Skeletal muscle tissue (tissue), 4 donors: Measurements from ENCODE around the gene KLHL3. TPM values are rescaled to one million over a fixed set of nuclear protein-coding genes. Genes with fewer than 3 reads are reported as not detected.

Source experiments
- H3K27ac ChIP-seq: one replicate; pipeline ENCODE4 v1.7.0; 2013; ENCODE audit warnings: mild to moderate bottlenecking, low read depth, low read length, inconsistent platforms
- H3K27me3 ChIP-seq, 3 donors: one replicate each; pipeline ENCODE4 v1.7.0; 2013; ENCODE audit warnings: low read length in 3 of 3; ENCODE audit not compliant: control insufficient read depth in 3 of 3, insufficient read depth in 3 of 3
- H3K36me3 ChIP-seq, 3 donors: one replicate each; pipeline ENCODE4 v1.7.0; 2013; ENCODE audit warnings: low read length in 3 of 3; ENCODE audit not compliant: control insufficient read depth in 3 of 3, insufficient read depth in 3 of 3
- H3K4me1 ChIP-seq, 3 donors: one replicate each; pipeline ENCODE4 v1.7.0; 2013; ENCODE audit warnings: low read length in 3 of 3, mild to moderate bottlenecking in 3 of 3; ENCODE audit not compliant: control insufficient read depth in 3 of 3, insufficient read depth in 3 of 3
- H3K4me3 ChIP-seq, 3 donors: one replicate each; pipeline ENCODE4 v1.7.0; 2013; ENCODE audit warnings: low read length in 3 of 3
- H3K9ac ChIP-seq, 3 donors: one replicate each; pipeline ENCODE4 v1.7.0; 2013; ENCODE audit warnings: low read length in 3 of 3, mild to moderate bottlenecking in 3 of 3, moderate library complexity in 2 of 3, low read depth in 1 of 3
- H3K9me3 ChIP-seq, 3 donors: one replicate each; pipeline ENCODE4 v1.7.0; 2013; ENCODE audit warnings: low read length in 3 of 3; ENCODE audit not compliant: control insufficient read depth in 3 of 3
- total RNA-seq: library from RNA; depleted of rRNA; stranded (reverse); fragments of >200 nt; gene quantifications from one replicate; pipeline ENCODE4 v1.2.3, GENCODE V29; 2014
- donor health status: Osteomylitis.

KLHL3 gene
- total RNA-seq, 1 donor from 2014 or later: 4.2 TPM

DNA sequence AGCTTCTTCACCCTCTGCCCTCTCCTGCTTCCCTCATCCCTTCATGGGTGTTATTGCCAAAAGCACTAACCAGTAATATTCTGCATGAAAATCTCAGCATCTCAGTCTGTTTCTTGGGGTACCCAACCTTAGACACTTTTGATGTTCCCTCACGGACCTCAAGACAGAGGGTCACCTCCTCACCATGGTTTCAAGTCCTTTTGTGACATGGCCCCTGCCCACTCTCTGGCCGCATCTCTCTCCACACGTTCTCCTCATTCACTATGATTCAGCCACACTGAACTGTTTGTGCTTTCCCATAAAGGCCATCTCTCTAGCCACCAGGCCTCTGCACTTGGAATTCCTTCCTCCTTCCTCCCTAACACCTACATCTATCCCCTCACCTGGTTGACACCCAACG lies 125.3 kb downstream of the KLHL3 start:
- Histone ChIP-seq H3K36me3 (no peaks in the 10 kb centered on the region), H3K4me3 (no peak overlapping the region)

DNA sequence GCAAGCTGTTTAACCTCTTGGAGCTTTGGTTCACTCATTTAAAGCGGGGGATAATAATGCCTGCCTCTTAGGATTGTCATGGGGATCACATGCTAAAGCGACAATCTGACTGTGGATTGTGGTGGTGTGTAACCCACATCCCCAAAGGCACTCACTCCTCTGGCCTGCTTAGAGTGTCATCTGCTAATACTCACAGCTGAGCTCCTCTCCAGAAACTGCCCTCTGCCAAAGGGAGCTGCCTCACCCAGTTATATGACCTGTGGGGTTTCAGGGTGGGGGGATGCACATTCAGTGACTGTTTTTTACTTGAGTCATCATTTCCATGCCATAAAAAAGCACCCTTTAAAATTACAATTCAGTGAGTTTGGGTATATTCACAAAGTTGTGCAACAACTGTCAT lies 126.8 kb downstream of the KLHL3 start:
- no peaks in the 10 kb centered on the region for H3K9me3 ChIP-seq
- peaks cover 0 to 2% (median 0%) of the 10 kb centered on the region in 3 donors for H3K4me1 ChIP-seq
- H3K27me3 ChIP-seq: peaks cover 0 to 2% (median 0%) of the 10 kb centered on the region in 3 donors
- no peaks in the 10 kb centered on the region for H3K36me3 ChIP-seq
- H3K4me3 ChIP-seq: no peak overlapping the region
- no peak overlapping the region for H3K9ac ChIP-seq
- no peak overlapping the region for H3K27ac ChIP-seq

More for the DNA sequence above, 125.3 kb downstream of the KLHL3 start:
- H3K27ac ChIP-seq: no peak overlapping the region
- peaks cover 0 to 2% (median 0%) of the 10 kb centered on the region in 3 donors for H3K4me1 ChIP-seq
- H3K9ac ChIP-seq: no peak overlapping the region
- H3K27me3 ChIP-seq: peaks cover 0 to 2% (median 0%) of the 10 kb centered on the region in 3 donors
- H3K9me3 ChIP-seq: no peaks in the 10 kb centered on the region

- H3K4me1 ChIP-seq: no peaks in the 10 kb centered on the region
- no peaks in the 10 kb centered on the region for H3K36me3 ChIP-seq
- no peak overlapping the region for H3K4me3 ChIP-seq
- no peak overlapping the region for H3K27ac ChIP-seq
- H3K27me3 ChIP-seq: no peaks in the 10 kb centered on the region
- no peaks in the 10 kb centered on the region for H3K9me3 ChIP-seq
- no peak overlapping the region for H3K9ac ChIP-seq
These were observed 128.1 kb downstream of the KLHL3 start for GRCh38 chr5:137607771-137608170.

GRCh38 chr5:137606401-137606800 lies 129.5 kb downstream of the KLHL3 start:
- H3K27ac ChIP-seq: no peak overlapping the region
- H3K9ac ChIP-seq: no peak overlapping the region
- H3K36me3 ChIP-seq: no peaks in the 10 kb centered on the region
- no peak overlapping the region for H3K4me3 ChIP-seq
- no peaks in the 10 kb centered on the region for H3K9me3 ChIP-seq
- H3K4me1 ChIP-seq: no peaks in the 10 kb centered on the region
- H3K27me3 ChIP-seq: no peaks in the 10 kb centered on the region

DNA sequence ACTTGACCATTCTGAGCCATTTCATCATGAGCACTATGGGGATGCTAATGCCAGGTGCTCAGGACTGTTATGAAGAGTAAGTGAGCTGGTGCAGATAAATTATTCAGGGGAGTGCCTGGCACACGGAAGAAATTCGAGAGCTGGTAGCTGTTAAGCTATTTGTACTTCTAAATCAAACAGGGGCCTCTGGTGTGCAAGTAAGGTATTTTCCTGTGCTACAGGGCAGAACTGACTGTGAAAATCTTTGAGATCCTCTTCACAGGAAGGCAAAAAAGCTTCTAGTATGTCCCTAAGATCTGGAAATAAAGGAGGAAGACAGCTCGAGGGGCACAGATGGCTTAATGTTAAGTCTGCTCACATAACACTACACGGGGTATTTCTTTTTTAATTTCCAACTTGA lies 130.5 kb downstream of the KLHL3 start:
- H3K9ac ChIP-seq: no peak overlapping the region
- H3K27me3 ChIP-seq: no peaks in the 10 kb centered on the region
- no peak overlapping the region for H3K4me3 ChIP-seq
- H3K36me3 ChIP-seq: no peaks in the 10 kb centered on the region
- no peaks in the 10 kb centered on the region for H3K9me3 ChIP-seq
- no peaks in the 10 kb centered on the region for H3K4me1 ChIP-seq
- no peak overlapping the region for H3K27ac ChIP-seq

DNA sequence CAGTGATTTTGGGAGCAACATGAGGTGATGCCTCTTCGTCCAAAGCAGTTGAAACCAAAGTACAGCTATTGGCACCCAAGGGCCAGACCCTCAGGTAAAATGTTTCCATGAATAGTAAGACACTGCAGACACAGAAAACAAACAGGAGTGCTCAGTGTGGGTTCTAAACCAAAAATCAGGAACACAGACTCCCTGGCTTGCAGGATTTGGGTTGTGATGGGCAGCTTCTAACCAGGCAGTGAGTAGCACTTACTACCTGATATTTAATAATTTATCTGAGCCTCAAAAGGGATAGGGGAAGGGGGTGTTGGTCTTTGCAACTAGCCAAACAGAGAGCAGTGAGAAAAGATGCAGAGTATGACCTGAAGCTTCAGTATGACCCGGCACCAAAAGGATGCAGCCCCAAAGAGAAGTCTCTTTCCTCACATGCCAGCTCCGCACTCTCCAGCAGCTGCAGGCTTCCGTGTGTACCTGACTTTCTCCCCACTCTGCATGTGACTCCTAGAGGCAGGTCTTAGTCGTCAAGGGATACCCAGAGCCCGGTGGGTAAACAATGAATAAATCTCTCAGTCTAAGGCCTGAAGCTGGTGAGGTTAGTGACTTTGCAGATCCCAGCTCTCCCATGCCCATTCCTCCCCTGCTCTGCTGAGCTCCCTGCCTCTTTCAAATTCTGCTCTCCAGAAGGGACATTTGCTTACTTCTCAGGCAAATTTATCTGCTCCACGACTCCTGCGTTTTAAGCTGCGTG lies 131.4 kb downstream of the KLHL3 start:
- H3K4me3 ChIP-seq: no peak overlapping the region
- H3K27ac ChIP-seq: no peak overlapping the region
- no peaks in the 10 kb centered on the region for H3K36me3 ChIP-seq
- no peak overlapping the region for H3K9ac ChIP-seq
- no peaks in the 10 kb centered on the region for H3K27me3 ChIP-seq
- H3K9me3 ChIP-seq: no peaks in the 10 kb centered on the region
- H3K4me1 ChIP-seq: no peaks in the 10 kb centered on the region

DNA sequence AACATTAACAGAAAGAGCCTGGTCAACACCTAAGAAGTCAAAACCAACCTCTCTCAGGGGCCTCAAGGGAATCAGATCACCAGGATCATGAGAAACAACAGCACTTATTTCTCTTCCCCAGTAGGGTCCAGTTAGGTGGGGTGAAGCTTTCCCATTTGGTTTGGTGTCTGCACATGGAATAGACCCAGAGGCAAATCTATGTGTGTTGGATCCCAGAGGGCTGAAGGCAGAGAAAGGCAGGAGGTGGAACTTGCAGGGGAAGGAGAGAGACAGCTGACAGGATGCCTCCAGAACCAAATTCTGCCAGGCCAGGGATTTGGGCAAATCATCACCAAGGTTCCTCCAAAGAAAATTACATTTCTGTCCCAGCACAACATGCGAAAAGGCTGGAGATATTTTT lies 132.0 kb downstream of the KLHL3 start:
- Histone ChIP-seq H3K27me3 (peaks cover 0 to 1% (median 1%) of the 10 kb centered on the region in 3 donors), H3K4me3 (no peak overlapping the region), H3K9ac (no peak overlapping the region), H3K9me3 (no peaks in the 10 kb centered on the region), H3K4me1 (no peaks in the 10 kb centered on the region), H3K27ac (no peak overlapping the region), H3K36me3 (no peaks in the 10 kb centered on the region)

GRCh38 chr5:137603356-137603755 lies 132.5 kb downstream of the KLHL3 start:
- no peak overlapping the region for H3K4me3 ChIP-seq
- H3K9me3 ChIP-seq: no peaks in the 10 kb centered on the region
- no peak overlapping the region for H3K9ac ChIP-seq
- no peaks in the 10 kb centered on the region for H3K36me3 ChIP-seq
- H3K4me1 ChIP-seq: no peaks in the 10 kb centered on the region
- H3K27ac ChIP-seq: no peak overlapping the region
- peaks cover 3 to 6% (median 4%) of the 10 kb centered on the region in 3 donors for H3K27me3 ChIP-seq

DNA sequence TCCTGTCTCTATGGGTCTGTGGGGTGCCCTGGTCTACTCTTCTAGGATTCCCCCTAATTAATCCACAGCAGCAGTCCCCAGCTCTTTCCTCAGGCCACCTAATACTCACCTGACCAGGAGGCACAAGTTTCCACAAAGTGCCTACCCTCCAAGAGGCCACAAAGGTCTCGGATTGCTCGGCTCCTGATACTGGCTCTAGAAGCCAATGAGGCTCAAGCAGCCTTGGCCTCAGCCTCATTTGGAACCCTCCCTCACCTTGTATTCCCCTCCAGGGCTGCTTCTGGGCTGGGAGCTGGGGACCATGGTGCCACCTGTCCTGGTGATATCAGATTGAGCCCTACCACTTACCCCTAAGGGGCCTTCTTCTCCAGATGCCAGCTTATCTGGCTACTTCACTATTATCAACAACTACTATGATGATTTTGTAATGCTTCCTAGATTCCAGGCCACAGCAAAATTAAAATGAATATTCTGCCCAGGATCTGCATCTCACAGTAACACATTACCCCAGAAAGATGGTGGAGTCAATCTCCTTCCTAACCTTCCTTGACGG lies 133.1 kb downstream of the KLHL3 start:
- Histone ChIP-seq H3K27me3 (peaks cover 3 to 11% (median 6%) of the 10 kb centered on the region in 3 donors), H3K4me1 (no peaks in the 10 kb centered on the region), H3K9me3 (no peaks in the 10 kb centered on the region), H3K4me3 (no peak overlapping the region), H3K36me3 (no peaks in the 10 kb centered on the region), H3K9ac (no peak overlapping the region), H3K27ac (no peak overlapping the region)

DNA sequence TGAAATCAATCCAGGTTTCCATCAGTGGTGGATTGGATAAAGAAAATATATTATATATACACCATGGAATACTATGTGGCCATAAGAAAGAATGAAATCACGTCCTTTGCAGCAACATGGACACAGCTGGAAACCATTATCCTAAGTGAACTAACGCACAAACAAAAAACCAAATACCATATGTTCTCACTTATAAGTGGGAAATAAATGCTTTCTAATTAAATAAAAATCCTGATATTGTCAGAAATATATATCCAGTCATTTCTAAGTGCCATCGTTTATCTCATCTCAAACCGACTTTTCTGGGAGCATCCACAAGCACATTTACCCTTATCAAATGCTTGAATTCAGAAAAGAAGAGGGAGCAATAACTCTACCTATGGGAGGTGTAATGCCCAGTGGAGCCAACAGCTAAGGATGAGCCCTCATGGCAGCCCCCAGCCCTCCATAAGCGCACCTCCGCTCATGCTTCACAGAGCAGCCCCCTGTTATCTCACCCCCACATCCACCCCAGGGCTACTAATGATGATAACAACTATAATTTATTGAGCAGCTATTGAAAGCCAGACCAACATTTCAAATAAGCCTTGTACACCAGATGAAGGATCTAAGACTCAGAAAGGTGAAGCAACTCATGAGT lies 135.0 kb downstream of the KLHL3 start:
- H3K27me3 ChIP-seq: peaks cover 3 to 13% (median 6%) of the 10 kb centered on the region in 3 donors
- H3K4me3 ChIP-seq: no peak overlapping the region
- H3K4me1 ChIP-seq: no peaks in the 10 kb centered on the region
- no peaks in the 10 kb centered on the region for H3K36me3 ChIP-seq
- no peaks in the 10 kb centered on the region for H3K9me3 ChIP-seq
- no peak overlapping the region for H3K9ac ChIP-seq
- H3K27ac ChIP-seq: no peak overlapping the region
